Cerebellar cortex (tissue), 1 donor: ENCODE results near the gene PLA2G2E.
A peak's percentile ranks its signal among the peaks of the same experiment; 100 is the strongest.
"Not testable (repeated sequence)": the region's sequence is repeated elsewhere in the genome, so short reads cannot be mapped to it uniquely, and the experiment has no call there.

ENCODE experiments used
- DNase-seq: peaks from one replicate; pipeline ENCODE4 v3.0.0-alpha.2; 2015; ENCODE audit warnings: low spot score

PLA2G2E gene

DNA sequence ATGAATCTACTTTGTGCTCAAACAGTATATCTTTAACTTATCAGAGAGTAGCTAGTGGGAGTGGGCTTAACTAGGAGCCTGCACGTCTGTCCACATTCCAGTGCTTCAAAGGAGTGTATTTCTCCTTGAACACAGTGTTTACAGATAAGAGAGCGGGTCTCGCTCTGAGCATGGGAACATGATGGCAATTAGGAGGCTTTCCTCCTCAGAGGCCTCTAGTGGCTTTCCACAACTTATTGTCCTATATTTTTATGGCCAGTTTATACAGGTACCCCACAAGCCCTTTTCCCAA, 3.7 kb upstream of the PLA2G2E start:
- DNase-seq: not testable (repeated sequence)

DNA sequence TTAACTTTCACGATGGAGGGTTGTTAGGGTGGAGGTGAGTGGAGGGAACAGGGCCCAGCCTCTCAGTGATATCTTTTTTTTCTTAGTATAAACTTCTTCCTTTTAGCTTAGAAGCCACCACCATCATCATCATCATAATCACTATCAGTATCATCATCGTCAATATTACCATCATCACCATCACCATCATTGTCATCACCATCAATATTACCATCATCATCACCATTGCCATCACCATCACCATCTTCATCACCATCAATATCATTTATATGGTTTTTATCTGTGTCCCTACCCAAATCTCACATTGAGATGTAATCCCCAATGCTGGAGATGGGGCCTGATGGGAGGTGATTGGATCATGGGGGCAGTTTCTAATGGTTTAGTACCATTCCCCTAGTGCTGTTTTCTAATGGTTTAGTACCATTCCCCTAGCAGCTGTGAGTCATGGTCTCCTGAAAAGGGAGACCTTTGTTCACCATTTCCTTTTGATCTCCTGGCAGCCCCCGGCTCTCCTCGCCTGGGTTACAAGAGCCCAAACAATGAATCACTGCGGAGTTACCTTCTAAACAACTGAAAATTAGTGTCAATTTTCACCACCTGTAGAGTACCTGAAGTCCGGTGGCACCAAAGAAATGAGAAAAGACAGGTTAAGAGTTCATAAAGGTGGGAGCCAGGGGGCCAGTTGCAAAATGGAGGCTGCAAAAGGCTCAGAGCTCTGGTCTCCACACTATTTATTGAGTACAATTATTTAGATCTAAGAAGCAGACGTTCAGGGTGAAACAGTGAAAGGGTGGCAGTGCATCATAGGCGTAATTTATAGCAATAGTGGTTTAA, 3.1 kb upstream of the PLA2G2E start:
- no peak for DNase-seq

DNA sequence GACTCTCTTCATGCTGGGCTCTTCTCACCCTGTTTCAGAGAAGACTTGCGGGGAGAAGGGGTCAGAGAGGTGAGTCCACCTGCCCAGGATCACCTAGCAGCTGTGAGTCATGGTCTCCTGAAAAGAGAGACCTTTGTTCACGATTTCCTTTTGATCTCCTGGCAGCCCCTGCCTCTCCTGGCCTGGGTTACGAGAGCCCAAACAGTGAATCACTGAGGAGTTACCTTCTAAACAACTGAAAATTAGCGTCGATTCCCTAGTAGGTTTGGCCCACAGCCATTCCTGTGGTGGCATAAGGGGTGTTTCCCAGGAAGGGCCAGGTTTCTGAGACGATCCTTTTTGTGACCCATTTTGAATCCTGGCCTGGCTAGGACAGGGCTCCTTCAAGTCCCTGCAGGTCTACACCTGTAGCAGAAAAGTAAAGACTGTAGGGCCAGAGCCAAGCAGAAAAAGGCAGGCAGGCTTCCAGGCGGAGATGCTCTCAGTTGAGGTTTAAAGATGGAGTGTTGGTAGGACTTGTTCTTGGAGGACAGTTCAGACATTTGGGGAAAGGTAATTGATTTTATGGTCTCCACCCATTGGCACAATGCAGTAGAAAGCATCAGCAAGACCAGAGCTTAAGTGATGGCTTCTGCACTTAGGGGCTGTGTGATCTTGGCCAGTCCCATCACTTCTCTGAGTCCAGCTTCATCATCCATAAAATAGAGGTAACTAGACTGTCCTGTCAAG, 2.1 kb upstream of the PLA2G2E start:
- no peak for DNase-seq

DNA sequence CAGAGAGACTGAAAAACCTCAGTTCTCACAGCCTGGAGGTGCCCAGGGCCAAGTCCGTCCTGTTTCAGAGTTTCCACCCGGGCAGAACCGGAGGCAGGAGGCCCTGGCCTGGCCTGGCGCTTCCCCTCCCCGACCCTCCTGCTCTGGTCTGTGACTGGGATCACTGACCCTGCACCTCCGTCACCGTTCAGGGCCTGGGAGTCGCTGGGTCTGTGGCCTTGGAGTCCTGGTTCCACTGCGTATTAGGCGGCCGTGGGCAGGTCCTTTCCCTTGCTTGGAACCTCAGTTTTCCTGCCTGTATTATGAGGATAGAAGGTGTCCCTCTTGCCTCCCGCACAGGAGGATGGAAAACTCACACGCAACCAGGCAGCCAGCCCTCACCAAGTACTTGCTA, 533 bp upstream of the PLA2G2E start:
- no peak for DNase-seq

DNA sequence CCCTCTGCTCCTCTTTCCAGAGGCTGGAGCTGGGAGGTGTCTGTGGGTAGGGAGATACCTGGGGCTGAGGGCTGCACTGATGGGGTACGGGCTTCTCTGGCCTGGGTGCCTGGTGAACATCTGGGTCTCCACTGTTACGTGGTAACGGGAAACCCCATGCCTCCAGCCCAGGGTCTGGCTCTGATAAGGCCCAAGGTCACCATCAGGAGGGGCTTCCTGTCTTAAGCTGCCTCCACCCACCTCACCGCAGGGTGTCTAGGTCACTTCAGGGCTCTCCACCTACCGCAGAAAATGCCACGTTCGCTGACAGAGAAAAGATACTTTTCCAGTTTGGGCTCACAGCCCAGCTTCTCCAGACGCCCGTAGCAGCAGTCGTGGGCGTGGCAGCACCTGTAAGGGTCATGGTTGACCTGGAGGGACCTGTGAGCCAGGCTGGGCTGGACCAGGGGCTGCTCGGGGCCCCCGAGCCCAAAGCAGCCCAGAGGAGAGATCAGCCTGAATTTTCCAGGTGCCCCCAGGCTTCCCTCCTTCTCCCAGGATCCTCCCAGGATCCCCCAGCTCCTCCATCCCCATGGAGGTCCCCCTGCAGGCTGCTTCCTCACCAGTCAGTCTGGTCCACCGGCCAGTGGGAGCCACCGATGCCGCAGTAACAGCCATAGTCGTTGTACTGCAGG, 1.3 kb downstream of the PLA2G2E start:
- DNase-seq: no peak

DNA sequence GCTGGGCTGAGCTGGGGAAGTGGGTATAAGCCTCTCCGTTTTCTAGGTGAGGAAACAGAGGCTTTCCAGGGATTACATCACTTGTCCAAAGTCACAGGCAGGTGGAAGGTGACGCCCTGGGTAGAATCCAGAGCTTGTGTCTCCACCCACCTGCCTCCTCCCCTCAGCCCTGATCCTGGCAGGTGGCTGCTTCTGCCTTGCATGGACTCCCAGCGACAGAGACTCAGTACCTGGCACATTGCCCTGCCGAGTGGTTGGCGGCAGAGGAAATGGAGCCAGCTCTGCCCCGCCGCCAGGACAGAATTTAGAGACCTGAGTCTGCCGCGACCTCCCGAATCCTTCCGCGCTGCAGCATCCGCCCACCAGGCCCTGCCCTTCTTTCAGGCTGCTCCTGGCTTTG, 2.1 kb downstream of the PLA2G2E start:
- DNase-seq: peak; percentile 59

DNA sequence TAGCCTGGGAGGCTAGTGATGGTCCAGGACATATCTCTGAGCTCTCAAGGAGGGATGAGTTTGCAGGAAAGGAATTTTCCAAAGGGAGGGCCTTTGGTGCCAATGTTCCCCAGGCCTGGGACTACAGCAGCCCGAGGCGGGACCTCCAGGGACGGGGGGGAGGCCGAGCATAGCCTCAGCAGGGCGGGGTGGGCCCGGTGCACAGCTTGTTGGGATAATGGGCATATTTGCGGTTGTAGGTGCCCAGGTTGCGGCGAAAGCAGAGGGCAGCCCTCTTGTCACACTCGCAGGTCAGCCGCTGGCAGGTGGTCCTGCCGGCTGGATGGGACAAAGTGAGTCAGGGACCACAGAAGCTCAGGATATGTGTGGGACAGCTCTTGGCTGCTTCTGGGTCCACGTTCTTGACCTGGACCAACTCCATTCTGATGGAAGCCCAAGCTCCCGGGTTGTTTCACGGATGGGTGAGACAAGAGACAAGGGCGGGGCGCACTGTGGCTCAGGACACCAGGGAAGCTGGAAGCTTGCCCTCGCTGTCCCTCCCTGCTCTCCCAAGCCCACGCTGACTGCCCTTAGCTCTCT, 3.2 kb downstream of the PLA2G2E start:
- DNase-seq: no peak

DNA sequence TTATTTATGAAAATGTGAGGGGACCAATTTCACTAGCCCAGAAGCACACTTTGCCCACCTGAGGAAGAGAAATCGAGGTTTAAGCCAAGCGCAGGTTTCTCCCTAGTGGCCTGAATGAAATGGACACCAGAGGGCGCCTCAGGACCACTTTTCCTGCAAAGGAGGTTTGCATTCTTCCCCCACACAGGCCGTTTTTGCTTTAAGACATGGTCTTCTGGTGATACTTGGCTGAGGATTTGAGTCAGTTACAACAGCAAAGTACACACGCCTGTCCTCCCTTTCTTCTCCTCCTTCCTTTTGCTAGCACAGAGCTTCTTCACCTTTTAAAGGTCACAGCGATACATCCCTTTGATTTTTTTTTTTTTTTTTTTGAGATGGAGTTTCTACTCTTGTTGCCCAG, 5.4 kb downstream of the PLA2G2E start:
- DNase-seq: peak; percentile 88

DNA sequence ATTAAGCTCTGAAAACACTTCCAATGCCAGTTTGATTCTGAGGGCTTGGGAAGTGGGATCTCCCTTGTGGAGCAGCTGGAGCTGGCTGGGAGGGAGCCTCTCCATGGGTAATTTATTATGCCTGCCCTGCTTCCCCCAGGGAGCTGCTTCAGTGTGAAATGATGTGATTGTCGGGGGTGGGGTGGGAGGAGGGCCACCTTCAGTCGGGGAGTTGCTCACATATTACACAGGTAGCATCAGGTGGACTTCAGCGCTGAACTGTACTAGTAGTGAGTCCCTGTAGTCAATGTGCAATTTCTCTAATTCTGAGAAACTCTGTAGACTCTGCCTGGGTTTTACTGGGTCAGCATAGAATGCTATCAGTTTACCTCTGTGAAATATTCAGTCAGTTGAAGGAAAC, 12.8 kb downstream of the PLA2G2E start:
- no peak for DNase-seq

DNA sequence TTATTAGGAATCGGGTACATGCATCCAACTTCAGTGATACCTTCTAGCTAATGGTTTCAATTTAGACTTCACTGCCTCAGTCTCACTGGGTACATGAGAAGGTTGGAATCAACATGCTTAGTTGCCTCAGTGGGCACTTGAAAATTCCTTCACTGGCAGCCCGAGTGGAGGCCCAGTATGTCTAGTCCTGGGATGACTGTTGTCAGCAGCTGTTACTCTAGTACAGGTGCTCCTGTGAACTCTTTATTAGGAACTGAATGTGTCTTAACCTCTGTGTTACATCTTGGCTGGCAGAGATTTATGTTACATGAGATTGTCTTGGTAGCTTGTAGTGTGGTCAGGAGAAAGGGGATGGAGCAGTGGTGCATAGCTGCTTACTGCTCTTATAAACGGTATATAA, 13.4 kb downstream of the PLA2G2E start:
- no peak for DNase-seq

DNA sequence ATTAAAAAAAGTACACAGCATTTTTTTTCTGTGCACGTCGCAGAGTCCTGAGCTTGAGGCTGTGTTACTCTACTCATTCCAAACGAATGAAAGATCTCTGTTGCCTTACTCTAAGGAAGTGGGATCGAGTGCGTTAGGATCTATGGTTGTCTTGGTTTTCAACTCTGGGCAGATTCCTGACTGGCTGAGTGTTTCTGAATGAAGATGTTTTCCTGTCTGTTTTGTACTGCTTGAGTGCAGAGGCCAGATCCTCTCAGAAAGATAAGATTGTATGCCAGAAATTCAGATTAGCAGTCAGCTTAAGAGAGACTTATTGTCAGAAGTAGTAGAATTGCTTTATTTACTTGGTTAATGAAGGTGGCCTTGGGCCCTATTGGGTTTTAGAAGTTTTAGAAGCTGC, 14.0 kb downstream of the PLA2G2E start:
- no peak for DNase-seq

DNA sequence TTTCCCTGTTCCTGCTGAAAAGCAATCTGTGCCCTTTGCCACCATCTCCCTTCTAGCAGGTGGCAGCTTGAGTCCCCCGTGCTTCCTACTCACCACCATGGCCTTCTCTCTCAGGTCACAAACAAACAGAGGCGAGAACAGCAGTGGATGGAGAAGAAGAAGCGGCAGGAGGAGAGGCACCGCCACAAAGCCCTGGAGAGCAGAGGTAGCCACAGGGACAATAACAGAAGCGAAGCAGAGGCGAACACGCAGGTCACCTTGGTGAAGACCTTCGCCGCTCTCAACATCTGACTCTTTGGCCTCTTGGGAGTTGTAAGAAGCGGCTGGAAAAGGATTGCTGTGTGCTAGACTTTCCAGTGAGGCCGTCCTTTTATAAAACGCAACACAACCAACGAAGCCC, 16.0 kb downstream of the PLA2G2E start:
- DNase-seq: no peak

DNA sequence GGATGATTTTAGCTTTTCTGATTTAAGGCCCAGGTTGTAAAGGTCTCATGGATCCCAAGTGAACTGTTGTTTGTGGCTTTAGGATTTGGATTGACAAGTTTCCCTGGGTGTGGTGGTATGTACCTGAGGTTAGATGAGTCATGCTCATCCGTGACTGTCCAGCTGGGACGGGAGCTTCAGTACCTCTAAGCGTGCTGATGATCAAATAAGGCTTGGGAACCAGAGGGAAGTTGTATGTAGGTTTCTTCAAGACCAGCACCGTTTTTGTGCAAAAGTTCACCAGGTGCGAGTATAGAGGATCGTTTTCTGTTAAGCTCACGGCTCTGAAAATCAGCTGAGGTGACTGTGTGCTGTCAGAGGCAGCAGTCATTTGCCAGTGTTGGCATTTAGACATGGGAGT, 19.8 kb downstream of the PLA2G2E start:
- no peak for DNase-seq

DNA sequence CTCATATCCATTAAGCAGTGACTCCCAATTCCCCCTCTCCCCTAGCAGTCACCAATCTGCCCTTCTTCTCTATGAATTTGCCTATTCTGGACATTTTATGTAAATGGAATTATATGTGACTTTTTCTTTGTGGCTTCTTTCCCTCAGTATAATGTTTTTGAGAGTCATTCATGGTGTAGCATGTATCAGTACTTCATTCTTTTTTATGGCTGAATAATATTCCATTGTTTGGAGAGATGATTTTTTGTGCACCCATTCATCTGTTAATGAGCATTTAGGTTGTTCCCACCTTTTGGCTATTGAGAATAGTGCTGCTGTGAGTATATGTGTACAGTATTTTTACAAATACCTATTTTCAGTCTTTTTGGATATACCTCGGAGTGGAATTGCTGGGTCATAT, 21.8 kb downstream of the PLA2G2E start:
- no peak for DNase-seq

DNA sequence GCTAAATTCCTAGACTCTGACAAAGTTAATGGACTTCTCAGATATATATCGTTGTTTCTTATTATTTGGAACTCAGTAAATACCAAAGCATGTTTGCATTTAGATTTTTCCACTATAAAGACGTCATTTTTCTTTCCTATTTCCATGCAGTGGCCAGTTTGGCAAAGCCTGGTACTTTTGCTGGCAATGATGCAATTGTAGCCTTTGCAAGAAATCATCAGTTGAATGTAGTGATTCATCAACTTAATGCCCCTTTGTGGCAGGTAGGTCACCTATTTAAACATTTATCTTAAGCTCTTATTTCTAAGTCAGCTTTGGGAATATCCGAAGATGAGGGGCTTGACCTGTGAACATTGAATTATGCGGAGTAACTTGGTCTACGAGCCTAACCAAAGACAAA, 29.2 kb downstream of the PLA2G2E start:
- no peak for DNase-seq

DNA sequence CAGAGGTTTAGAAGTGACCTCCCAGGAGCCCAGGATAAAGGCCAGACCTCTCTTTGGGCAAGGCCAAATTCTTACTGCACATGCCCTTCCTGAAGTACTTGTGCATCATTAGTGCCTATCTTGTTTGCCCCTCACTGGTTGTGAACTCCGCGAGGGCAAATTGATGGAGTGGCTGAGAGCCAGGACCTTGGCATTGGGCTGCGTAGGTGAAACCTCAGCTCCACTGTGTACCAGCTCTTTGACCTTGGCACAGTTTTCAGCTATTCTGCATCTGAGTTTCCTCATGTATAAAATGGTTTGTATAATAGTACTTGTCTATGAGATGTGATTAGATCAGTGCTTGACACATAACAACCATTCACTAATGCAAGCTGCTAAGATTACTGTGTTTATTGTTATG, 29.7 kb downstream of the PLA2G2E start:
- DNase-seq: no peak

DNA sequence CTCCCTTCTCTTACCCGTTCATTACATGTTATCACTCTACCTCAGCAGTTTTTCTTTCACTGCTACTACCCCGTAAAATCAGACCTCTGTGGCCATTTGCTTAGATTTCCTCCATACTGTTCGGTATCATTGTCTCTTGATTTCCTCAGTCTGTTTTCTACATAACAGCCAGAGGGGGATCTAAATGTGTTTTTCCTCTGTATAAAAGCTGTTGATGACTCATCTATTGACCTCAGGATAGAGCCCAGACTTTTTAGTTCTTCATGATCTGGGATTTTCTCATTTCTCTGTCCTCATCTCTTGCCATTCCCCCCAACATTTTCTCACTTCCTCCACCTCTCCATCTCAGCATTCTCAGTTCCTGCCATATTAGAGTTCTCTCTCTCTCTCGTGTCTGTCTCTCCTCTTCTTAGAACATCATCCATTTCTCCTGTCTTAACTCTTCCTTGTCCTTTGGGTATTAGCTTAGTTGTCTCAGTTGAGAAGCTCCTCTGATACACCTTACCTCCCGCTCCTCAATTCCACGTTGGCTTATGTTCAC, 30.7 kb downstream of the PLA2G2E start:
- DNase-seq: no peak

DNA sequence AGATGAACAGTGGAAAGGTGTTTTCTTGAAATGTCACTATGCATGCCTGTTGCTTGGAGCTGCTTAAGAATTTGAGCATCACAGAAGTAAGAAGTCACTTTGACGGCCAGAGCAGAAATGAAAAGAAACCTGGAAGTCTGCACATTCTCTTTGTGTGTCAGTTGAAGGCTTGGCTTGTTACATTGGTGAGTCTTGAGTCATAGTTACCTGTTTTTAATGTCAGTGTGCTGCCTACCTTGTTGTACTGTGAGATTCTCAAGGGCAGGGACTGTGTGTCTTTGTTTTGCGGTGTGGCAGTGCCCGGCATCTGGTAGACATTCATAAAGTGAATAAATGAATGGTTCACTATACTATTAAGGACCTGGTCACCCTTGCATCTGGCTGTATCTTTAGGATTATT, 31.3 kb downstream of the PLA2G2E start:
- DNase-seq: no peak

DNA sequence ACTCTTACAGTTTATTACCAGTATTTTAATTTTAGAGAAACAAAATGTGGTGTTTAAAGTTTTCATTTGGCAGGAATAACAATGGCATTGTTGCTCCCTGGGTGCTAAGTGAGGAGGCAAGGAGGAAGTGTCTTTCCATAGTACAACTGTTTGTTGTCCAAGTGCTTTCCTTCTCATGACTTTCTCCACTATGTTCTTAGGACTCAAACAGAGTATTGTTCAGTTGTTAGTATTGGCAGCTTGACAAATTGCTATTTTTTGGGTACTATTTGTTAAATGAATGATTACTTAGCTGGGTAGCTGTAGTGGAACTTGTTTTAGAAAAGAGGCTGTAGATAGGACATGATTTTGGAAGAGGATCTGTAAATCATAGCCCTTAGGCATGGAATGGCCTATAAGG, 33.8 kb downstream of the PLA2G2E start:
- no peak for DNase-seq

DNA sequence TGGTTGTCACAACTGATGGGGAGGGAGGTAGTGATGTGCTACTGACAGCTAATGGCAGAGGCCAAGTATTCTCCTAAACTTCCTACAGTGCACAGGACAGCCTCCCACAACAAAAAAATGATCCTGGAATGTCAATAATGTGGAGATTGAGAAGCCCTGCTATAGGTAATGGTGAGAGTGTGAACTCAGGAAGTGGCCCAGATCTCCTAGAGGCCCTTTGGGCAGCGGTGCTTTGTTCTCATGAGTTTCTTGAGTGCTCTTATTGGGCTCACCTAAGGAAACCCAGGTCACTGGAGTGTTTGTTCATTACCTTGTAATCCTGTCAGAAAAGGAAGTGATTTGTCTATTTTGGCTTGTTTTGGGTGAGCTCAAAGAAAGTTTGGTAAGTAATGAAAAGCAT, 35.3 kb downstream of the PLA2G2E start:
- no peak for DNase-seq

DNA sequence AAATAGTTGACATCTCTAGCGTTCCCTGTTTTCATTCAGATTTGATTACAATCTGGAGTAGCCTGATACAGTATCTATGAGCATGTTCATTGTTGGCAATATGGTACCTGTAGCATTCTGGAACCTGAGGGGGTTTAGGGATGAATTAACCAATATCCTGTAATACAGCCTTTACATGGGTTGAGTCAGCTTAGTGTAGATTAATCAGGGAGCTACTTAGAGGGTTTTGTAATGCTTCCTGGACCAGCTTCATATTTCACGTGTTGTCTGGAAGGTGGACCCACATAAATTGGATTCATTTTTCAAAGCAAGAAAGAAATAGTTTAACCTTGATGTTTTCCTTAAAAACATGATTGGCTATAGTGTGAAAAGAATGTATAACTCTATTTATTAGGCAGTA, 37.6 kb downstream of the PLA2G2E start:
- DNase-seq: no peak

DNA sequence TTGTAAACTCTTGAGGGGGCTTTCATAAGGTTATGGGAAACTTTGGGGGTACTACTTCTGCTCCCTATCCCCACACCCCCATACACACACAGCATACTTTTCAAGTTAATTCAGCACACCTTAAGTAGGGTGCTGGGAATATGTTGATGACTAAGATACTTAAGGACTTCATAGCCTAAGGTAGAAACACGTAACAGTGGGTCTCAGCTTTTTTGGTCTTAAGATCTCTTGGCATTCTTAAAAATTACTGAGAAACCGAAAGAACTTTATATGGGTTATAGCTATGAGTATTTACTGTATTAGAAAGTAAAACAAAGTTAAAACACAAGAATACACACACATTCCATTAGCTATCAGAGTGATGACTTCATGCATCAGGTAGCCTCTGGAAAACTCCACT, 39.1 kb downstream of the PLA2G2E start:
- no peak for DNase-seq
